ENCODE measurements around the gene ABLIM1. TPM values are rescaled to one million over a fixed set of nuclear protein-coding genes. Genes with fewer than 3 reads are reported as not detected.
A peak's percentile ranks its signal among the peaks of the same experiment; 100 is the strongest.

Gene ABLIM1
- total and polyA plus RNA-seq, 8 donors = 13.3 to 44.5 (median 33.3) TPM

DNA sequence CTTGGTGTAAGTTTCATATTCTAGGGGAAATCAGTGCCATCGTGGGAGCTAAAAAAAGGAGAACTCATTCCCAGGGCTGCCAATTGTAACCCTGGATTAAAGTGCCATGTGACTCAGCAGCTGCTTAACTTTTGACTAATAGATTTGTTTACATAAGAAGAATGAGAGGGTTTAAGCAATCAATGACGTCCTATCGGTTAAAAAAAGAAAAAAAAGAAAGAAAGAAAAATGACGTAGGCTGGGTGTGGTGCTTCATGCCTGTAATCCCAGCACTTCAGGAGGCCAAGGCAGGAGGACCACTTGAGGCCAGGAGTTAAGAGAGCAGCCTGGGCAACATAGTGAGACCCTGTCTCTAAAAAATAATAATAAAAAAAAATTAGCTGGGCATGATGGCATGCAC, 137.6 kb downstream of the ABLIM1 start:
- ATAC-seq = peak; percentile 65 to 75 (median 67)
- Histone ChIP-seq H3K36me3 (no peaks in the 10 kb centered on the region), H3K27ac (peak overlapping the region in 3 of 4 donors; percentile 36 to 70 (median 68)), H3K27me3 (no peaks in the 10 kb centered on the region), H3K9me3 (no peaks in the 10 kb centered on the region), H3K4me1 (peaks cover 0 to 11% (median 4%) of the 10 kb centered on the region in 3 donors), H3K4me3 (no peak overlapping the region)
- TF ChIP-seq, protein P1, sequence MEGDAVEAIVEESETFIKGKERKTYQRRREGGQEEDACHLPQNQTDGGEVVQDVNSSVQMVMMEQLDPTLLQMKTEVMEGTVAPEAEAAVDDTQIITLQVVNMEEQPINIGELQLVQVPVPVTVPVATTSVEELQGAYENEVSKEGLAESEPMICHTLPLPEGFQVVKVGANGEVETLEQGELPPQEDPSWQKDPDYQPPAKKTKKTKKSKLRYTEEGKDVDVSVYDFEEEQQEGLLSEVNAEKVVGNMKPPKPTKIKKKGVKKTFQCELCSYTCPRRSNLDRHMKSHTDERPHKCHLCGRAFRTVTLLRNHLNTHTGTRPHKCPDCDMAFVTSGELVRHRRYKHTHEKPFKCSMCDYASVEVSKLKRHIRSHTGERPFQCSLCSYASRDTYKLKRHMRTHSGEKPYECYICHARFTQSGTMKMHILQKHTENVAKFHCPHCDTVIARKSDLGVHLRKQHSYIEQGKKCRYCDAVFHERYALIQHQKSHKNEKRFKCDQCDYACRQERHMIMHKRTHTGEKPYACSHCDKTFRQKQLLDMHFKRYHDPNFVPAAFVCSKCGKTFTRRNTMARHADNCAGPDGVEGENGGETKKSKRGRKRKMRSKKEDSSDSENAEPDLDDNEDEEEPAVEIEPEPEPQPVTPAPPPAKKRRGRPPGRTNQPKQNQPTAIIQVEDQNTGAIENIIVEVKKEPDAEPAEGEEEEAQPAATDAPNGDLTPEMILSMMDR (IDR thresholded peaks at IDR 0.05) = no peak
- intact Hi-C loops (cut with DNase I) = no loop called here
- DNase-seq = peak in 1 of 6 donors; percentile 25
- 9 to 10% methylated on average over 4 of the region's 4 CpGs for WGBS, 2 donors
- FAIRE-seq = no peak

DNA sequence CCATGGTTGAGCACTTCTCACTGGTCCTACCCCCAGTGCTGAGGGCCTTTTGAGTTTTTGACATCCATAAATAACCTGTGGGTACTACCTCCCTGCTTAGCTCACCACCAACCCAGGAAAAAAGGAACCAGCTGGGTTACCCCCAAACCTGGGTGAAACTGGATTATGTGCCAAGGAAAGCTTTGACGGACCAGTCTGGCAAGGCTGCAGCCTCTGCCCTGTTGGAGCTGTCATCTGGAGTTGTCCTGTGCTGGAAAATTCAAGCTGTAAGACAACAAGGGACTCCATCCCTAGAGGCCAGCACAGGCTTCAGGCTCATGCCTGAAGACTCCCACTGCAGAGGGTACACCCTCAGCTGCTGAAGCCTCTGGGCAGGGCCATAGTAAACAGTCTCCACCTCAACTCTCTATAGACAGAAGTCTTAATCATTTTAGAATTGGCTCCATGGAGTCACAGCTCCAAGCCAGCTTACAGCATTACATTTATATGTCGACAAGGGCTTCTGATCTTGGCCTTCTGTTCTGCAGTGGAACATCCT, 138.2 kb downstream of the ABLIM1 start:
- no peak overlapping the region for H3K4me3 ChIP-seq
- TF ChIP-seq, protein P1 (IDR thresholded peaks at IDR 0.05) = no peak

DNA sequence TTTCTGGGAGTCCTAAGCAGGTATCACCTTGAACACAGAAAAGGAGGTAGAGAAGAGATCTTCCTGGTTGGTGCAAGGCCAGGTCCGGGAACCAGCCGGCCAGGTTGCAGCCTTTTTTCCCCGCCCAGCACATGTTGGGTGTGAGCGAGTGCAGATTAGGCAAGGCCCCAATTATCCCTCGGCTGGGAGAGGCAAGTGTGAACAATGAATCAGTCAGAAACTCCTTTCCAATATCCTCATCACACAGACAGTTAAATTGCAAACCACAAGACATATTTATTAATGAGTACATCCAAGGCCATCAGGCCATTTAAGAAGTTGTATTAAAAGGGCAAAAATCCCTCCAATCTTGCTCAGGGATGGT, 138.8 kb downstream of the ABLIM1 start:
- ATAC-seq (peak; percentile 47 to 84 (median 80)), DNase-seq (peak in 4 of 6 donors; percentile 33 to 67 (median 43)), FAIRE-seq (no peak)
- Histone ChIP-seq H3K36me3 (no peaks in the 10 kb centered on the region), H3K27ac (peak overlapping the region in 3 of 4 donors; percentile 0 to 70 (median 68)), H3K27me3 (no peaks in the 10 kb centered on the region), H3K4me3 (no peak overlapping the region), H3K4me1 (peaks cover 0 to 7% (median 4%) of the 10 kb centered on the region in 3 donors), H3K9me3 (no peaks in the 10 kb centered on the region)
- TF ChIP-seq, protein P1 (IDR thresholded peaks at IDR 0.05) = no peak
- 43 to 53% methylated on average over 5 of the region's 5 CpGs for WGBS, 2 donors
- intact Hi-C loops (cut with DNase I) = no loop called here

More for the DNA sequence above, 138.2 kb downstream of the ABLIM1 start:
- Histone ChIP-seq H3K4me1 (peaks cover 0 to 7% (median 4%) of the 10 kb centered on the region in 3 donors), H3K27ac (peak overlapping the region in 3 of 4 donors; percentile 36 to 70 (median 68)), H3K27me3 (no peaks in the 10 kb centered on the region), H3K9me3 (no peaks in the 10 kb centered on the region), H3K36me3 (no peaks in the 10 kb centered on the region)
- ATAC-seq (peak in 3 of 4 donors; percentile 16 to 34 (median 27)), FAIRE-seq (no peak), DNase-seq (no peak)
- WGBS, 2 donors = 76 to 82% methylated on average over 2 of the region's 2 CpGs
- intact Hi-C loops (cut with DNase I) = no loop called here

DNA sequence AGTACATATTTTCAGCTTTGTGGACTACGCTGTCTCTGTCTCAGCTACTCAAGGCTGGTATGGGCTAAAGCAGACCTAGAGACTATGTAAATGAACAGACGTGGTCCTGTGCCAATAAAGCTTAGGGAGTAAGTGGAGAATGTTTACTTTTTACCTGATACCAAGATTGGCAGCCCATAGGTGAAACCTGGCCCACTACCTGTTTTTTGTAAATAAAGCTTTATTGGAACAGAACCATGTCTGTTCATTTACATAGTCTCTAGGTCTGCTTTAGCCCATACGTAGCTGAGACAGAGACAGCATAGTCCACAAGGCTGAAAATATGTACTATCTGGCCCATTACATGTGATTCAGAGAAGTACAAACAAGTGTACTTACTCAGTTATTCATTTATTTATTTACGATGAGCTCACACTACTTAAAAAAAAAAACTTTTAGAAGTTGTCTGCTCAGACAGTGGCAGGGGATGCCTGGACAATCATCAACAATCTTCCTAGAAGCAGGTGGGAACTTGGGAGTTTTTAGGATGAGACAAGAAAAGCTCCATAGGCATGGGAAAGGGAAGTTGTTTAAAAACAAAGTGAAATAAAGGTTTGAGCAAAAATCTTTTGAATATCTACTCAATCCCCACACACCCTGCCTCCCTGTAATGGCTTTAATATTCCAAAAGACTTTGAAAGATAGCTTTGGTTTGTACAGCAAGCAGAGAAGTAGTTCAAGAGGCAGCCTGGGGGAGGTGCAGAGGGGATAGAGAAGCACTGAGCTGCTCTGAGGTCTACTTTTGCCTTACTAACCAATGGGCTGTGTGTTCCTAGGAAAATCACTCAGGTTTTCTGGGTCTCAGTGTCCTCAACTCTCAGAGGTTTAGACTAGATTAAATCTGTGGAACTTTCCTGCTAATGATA, 139.4 kb downstream of the ABLIM1 start:
- FAIRE-seq (no peak), DNase-seq (no peak), ATAC-seq (peak in 3 of 4 donors; percentile 10 to 15 (median 14))
- H3K27ac ChIP-seq = peak overlapping the region in 3 of 4 donors; percentile 4 to 70 (median 68)
- intact Hi-C loops (cut with DNase I) = no loop called here
- TF ChIP-seq, protein P1 (IDR thresholded peaks at IDR 0.05) = no peak
- no peaks in the 10 kb centered on the region for H3K36me3 ChIP-seq
- no peak overlapping the region for H3K4me3 ChIP-seq
- no peaks in the 10 kb centered on the region for H3K9me3 ChIP-seq
- WGBS, 2 donors = 61 to 70% methylated on average over 4 of the region's 4 CpGs
- no peaks in the 10 kb centered on the region for H3K27me3 ChIP-seq
- peaks cover 0 to 10% (median 4%) of the 10 kb centered on the region in 3 donors for H3K4me1 ChIP-seq

Data from pancreas (tissue), 10 donors.